ENCODE results near the gene ANG.
"Not testable (repeated sequence)": the region's sequence is repeated elsewhere in the genome, so short reads cannot be mapped to it uniquely, and the experiment has no call there.

ANG gene

GRCh38 chr14:20688167-20688839 lies at the start of gene ANG:
Gene ANG, plus strand, starts transcription at chr14:20688764. Its CDS starts 4,801 bp downstream, at chr14:20693565.
- no peak for DNase-seq

- no peak for DNase-seq
These were observed 47.0 kb upstream of the ANG start, which contains the start of gene OR6S1 for GRCh38 chr14:20641591-20641990. Gene OR6S1, minus strand, starts transcription at chr14:20641691. Its CDS starts 0 bp downstream, at chr14:20641691.

- no peak for DNase-seq
These were observed 46.4 kb upstream of the ANG start for GRCh38 chr14:20642182-20642581.

DNA sequence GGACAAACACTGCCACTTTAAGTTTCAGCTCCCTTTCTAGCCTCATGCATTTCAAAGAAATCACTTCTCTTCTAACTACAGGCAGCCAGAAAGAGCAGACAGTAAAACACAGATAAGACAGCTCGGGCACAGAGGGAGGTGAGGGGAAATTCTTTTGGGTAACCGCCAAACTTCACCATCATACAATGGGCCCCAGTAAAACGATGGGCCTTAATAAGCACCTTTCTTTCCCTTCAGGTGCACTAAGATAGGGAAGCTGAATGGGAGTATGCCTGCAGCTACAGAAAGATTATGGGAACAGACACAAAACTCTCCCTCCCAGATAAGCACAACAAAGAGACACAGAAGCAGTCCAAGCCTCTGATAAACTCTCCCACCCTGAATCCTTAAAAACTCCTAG lies 45.8 kb upstream of the ANG start:
- DNase-seq = not testable (repeated sequence)

DNA sequence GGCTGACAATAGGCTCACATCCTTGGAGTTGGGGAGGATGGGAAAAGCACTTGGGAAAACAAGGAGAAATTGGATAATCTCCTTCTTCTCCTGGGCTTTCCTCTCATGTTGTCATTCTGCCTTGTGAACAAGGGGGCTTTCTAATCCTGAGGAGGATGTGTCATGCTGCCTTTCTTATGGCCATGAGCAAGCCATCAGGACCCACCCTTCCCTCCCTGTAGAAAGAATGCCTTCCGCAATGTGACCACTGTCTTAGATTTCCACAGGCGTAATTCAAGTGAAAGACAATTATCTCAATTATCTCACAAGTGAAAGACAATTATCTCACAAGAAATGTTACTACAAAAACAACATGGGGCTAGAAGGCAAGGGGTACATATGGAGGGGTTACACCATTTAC lies 44.0 kb upstream of the ANG start:
- DNase-seq = no peak

DNA sequence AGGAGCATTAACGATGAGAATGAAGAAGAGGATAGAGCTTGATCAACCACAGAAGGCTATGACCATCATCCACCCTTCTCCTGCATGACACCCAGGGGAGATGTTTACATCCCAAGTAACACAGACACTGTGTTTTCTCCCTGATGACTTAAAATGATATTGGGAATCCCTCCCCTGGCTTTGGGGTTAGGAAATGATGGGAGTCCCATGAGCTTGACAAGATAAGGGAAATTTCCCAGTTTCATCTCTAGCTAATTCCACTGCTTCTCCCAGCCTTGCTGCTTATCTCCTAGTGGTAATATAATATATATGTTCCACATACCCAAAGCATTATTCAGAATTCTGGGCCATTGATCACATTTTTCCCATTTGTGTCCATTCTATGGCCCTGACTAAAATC lies 43.1 kb upstream of the ANG start:
- no peak for DNase-seq

DNA sequence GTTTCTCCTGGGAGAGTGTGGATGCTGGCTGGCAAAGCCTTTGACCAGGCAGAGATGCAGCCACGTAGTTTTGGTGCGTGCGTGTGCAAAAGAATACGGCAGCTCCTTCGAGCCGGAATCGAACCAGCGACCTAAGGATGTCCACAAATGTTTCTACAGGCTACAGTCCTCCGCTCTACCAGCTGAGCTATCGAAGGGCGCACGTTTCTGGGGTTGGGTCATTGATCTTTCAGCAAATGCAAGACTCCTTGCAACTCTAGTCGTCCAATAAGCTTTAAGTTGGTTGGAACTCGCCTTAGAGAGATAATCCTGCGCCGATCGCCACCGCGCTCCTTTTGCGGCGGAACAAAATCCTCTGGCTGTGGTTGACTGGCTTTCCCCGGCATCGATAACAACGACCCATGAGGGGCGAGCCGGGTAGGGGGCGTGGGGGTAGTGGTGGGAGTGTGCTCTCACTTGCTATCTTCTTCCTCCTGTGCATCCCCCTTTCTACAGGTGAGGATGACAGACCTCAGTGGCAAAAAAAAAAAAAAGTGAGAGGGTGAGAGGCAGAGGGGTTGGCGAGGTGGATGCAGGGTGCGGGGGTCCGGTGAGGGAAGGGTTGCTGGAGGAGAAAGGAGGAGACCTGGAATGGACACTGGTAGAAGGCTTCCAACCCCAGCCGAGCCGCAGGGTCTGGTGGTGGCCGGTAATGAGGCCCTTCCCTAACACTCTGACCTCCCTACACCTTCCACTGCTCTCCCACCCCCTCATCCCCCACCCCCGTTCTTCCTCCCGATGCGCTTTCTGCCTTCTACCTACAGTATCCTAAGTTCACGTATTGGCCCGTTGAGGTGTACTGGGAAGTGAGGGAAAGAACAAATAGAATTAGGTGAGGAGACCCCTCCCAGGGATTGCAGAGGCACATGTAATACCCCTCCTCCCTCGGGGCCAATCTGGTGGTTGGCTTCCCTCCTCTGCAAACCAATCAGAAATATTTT lies 35.3 kb upstream of the ANG start:
- peak in 1 of 14 donors; percentile 5 for DNase-seq

DNA sequence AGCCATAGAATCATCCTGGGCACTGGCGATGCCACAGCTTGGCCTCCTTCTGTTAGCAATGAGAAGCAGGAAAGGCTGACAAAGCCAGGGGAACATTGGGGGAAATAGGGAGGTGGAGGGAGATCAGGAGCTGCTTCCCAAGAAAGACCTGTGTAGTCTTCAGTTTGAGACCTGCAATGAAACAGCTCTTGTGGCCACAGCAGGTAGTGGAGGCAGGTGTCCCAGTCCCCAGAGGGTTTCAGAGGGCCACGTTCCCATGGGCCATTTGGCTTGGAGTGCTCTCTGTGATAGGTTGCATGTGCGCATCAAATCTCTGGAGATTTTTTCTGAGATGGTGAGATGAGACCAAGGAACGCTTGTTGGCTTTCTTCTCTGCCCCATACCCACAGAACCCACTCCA lies 32.7 kb upstream of the ANG start:
- DNase-seq = no peak

GRCh38 chr14:20656274-20656673 lies 32.3 kb upstream of the ANG start:
- no peak for DNase-seq

- DNase-seq = no peak
These were observed 31.1 kb upstream of the ANG start for GRCh38 chr14:20657216-20658211.

- no peak for DNase-seq
These were observed 30.3 kb upstream of the ANG start for GRCh38 chr14:20658246-20658645.

- DNase-seq = no peak
These were observed 29.2 kb upstream of the ANG start for GRCh38 chr14:20659336-20659735.

DNA sequence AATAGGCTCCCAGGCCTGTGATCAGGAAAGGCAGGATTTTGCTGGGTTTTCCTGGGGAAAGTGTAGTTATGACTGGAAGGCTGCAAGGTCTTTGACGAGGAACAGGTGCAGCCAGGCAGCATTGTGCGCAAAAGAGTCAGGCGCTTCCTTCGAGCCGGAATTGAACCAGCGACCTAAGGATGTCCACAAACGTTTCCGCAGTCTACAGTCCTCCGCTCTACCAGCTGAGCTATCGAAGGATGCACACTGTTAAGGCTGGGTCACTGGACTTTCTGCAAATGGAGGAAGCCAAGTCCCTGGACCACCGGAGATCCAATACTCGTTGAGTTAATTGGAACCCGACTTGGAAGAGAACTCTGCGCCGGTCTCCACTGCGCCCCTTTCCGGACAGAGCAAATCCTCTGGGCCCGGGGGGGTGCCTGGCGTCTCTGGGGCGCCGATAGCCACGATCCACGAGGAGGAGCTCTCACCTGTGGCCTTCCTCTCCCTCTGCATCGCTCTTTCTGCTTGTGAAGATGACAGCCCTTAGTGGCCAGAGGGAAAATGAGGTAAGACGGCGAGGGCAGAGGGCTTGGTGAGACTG lies 28.7 kb upstream of the ANG start:
- DNase-seq = no peak

DNA sequence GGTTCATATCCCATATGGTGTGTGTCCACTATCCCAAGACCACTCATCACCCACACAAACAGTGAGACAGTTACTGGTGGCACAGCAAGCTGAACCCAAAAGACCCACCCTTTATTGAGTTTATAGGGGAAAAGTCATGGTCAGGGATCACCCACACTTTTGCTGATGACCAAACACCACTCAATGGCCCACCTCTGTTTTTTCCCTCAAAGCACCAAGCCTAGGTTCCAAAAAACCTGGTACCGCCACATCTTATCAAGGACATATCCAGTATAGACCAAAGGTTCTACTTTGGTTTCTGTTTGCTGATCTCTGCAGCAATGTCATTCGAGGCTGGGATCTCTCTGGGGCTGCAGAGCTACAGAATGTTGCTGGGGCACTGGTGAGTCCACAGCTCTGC lies 27.4 kb upstream of the ANG start:
- no peak for DNase-seq

GRCh38 chr14:20662968-20663732 lies 25.4 kb upstream of the ANG start:
- DNase-seq = peak in 10 of 14 donors; percentile 13 to 77 (median 27)

GRCh38 chr14:20666400-20666961 lies 22.1 kb upstream of the ANG start:
- not testable (repeated sequence) for DNase-seq

- no peak for DNase-seq
These were observed 20.6 kb upstream of the ANG start for GRCh38 chr14:20667957-20668356.

GRCh38 chr14:20668969-20669368 lies 19.6 kb upstream of the ANG start:
- DNase-seq = no peak

GRCh38 chr14:20671597-20672283 lies 16.8 kb upstream of the ANG start:
- DNase-seq = no peak

- no peak for DNase-seq
These were observed 12.9 kb upstream of the ANG start for GRCh38 chr14:20675669-20676068.
